Measurements from ENCODE around the gene HDDC2. TPM values are rescaled to one million over a fixed set of nuclear protein-coding genes. Genes with fewer than 3 reads are reported as not detected.

HDDC2 gene
- total and polyA plus RNA-seq, 2 donors from 2014 or later, result 69.8 to 161 TPM

- Histone ChIP-seq H3K9me3 (ENCODE audit: control insufficient read depth in 2 of 3, insufficient read depth in 1 of 3, low read length in 3 of 3) (no peaks in the 10 kb centered on the region), H3K36me3 (ENCODE audit: control insufficient read depth in 2 of 3, insufficient read depth in 3 of 3, low read length in 3 of 3) (peaks cover under 1 to 10% (median 5%) of the 10 kb centered on the region in 3 donors), H3K27ac (ENCODE audit: low read depth in 2 of 2, low read length in 2 of 2) (no peak overlapping the region), H3K4me1 (ENCODE audit: control insufficient read depth in 2 of 3, insufficient read depth in 2 of 3, low read depth in 1 of 3, low read length in 3 of 3) (peaks cover 0 to 2% (median 0%) of the 10 kb centered on the region in 3 donors), H3K9ac (ENCODE audit: low read length in 3 of 3) (no peak overlapping the region), H3K4me3 (ENCODE audit: low read length in 3 of 3) (no peak overlapping the region), H3K27me3 (ENCODE audit: control insufficient read depth, insufficient read depth, low read length) (no peaks in the 10 kb centered on the region)
- TF ChIP-seq CTCF (IDR thresholded peaks at IDR 0.05; ENCODE audit: borderline replicate concordance, extremely low read depth, insufficient read depth), result no peak
- DNase-seq (no peak), FAIRE-seq (no peak)
- intact Hi-C loops (cut with DNase I), result no loop called here
Observed at GRCh38 chr6:125303512-125303854, 1.7 kb upstream of the HDDC2 start.

- Histone ChIP-seq H3K9me3 (ENCODE audit: control insufficient read depth in 2 of 3, insufficient read depth in 1 of 3, low read length in 3 of 3) (no peaks in the 10 kb centered on the region), H3K9ac (ENCODE audit: low read length in 3 of 3) (no peak overlapping the region), H3K27me3 (ENCODE audit: control insufficient read depth, insufficient read depth, low read length) (no peaks in the 10 kb centered on the region), H3K36me3 (ENCODE audit: control insufficient read depth in 2 of 3, insufficient read depth in 3 of 3, low read length in 3 of 3) (peaks cover 3 to 14% (median 5%) of the 10 kb centered on the region in 3 donors), H3K4me1 (ENCODE audit: control insufficient read depth in 2 of 3, insufficient read depth in 2 of 3, low read depth in 1 of 3, low read length in 3 of 3) (peaks cover 0 to 2% (median 0%) of the 10 kb centered on the region in 3 donors), H3K4me3 (ENCODE audit: low read length in 3 of 3) (no peak overlapping the region), H3K27ac (ENCODE audit: low read depth in 2 of 2, low read length in 2 of 2) (no peak overlapping the region)
- no peak for TF ChIP-seq CTCF (IDR thresholded peaks at IDR 0.05; ENCODE audit: borderline replicate concordance, extremely low read depth, insufficient read depth)
- FAIRE-seq, result no peak
- intact Hi-C loops (cut with DNase I), result no loop called here
- DNase-seq, result no peak
Observed at GRCh38 chr6:125302840-125303511, 1.2 kb upstream of the HDDC2 start.

- no peaks in the 10 kb centered on the region for H3K27me3 ChIP-seq (ENCODE audit: control insufficient read depth, insufficient read depth, low read length)
- H3K4me3 ChIP-seq (ENCODE audit: low read length in 3 of 3), result peak overlapping the region; percentile 64 to 84 (median 67)
- FAIRE-seq, result no peak
- no peak for DNase-seq
- peak overlapping the region; percentile 78 to 85 for H3K27ac ChIP-seq (ENCODE audit: low read depth in 2 of 2, low read length in 2 of 2)
- intact Hi-C loops (cut with DNase I), result no loop called here
- TF ChIP-seq CTCF (IDR thresholded peaks at IDR 0.05; ENCODE audit: borderline replicate concordance, extremely low read depth, insufficient read depth), result no peak
- H3K9me3 ChIP-seq (ENCODE audit: control insufficient read depth in 2 of 3, insufficient read depth in 1 of 3, low read length in 3 of 3), result no peaks in the 10 kb centered on the region
- H3K4me1 ChIP-seq (ENCODE audit: control insufficient read depth in 2 of 3, insufficient read depth in 2 of 3, low read depth in 1 of 3, low read length in 3 of 3), result peaks cover 0 to 2% (median 0%) of the 10 kb centered on the region in 3 donors
- peak overlapping the region; percentile 30 to 60 (median 34) for H3K9ac ChIP-seq (ENCODE audit: low read length in 3 of 3)
- H3K36me3 ChIP-seq (ENCODE audit: control insufficient read depth in 2 of 3, insufficient read depth in 3 of 3, low read length in 3 of 3), result peaks cover 7 to 29% (median 9%) of the 10 kb centered on the region in 3 donors
Observed at GRCh38 chr6:125300992-125301434, 754 bp downstream of the HDDC2 start.

All from kidney (tissue), 14 donors.